Panc1 (cell line): ENCODE measurements around the gene CEP131.

Source experiments
- CTCF ChIP-seq: fragments of 450-650 bp; IDR thresholded peaks from 2 replicates; pipeline ENCODE4 v1.5.1; 2017; ENCODE audit warnings: mild to moderate bottlenecking
- TF ChIP-seq, protein P1 (sequence below), 2 experiments: IDR thresholded peaks; 2 replicates each; pipeline ENCODE4 v1.6.1; 2011 to 2012; ENCODE audit warnings: low read depth in 2 of 2, control low read depth in 1 of 2, low read length in 1 of 2, mild to moderate bottlenecking in 1 of 2, moderate library complexity in 1 of 2; ENCODE audit not compliant: insufficient read depth in 1 of 2

GRCh38 chr17:81206657-81207056 is 16.1 kb downstream of the CEP131 start:
- TF ChIP-seq CTCF, result no peak
- TF ChIP-seq, protein P1, sequence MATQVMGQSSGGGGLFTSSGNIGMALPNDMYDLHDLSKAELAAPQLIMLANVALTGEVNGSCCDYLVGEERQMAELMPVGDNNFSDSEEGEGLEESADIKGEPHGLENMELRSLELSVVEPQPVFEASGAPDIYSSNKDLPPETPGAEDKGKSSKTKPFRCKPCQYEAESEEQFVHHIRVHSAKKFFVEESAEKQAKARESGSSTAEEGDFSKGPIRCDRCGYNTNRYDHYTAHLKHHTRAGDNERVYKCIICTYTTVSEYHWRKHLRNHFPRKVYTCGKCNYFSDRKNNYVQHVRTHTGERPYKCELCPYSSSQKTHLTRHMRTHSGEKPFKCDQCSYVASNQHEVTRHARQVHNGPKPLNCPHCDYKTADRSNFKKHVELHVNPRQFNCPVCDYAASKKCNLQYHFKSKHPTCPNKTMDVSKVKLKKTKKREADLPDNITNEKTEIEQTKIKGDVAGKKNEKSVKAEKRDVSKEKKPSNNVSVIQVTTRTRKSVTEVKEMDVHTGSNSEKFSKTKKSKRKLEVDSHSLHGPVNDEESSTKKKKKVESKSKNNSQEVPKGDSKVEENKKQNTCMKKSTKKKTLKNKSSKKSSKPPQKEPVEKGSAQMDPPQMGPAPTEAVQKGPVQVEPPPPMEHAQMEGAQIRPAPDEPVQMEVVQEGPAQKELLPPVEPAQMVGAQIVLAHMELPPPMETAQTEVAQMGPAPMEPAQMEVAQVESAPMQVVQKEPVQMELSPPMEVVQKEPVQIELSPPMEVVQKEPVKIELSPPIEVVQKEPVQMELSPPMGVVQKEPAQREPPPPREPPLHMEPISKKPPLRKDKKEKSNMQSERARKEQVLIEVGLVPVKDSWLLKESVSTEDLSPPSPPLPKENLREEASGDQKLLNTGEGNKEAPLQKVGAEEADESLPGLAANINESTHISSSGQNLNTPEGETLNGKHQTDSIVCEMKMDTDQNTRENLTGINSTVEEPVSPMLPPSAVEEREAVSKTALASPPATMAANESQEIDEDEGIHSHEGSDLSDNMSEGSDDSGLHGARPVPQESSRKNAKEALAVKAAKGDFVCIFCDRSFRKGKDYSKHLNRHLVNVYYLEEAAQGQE (IDR thresholded peaks at IDR 0.05; ENCODE audit: insufficient read depth in 1 of 2, low read depth in 2 of 2, low read length in 1 of 2), result no peak
